Measurements from ENCODE around the gene RASAL2.

DNA sequence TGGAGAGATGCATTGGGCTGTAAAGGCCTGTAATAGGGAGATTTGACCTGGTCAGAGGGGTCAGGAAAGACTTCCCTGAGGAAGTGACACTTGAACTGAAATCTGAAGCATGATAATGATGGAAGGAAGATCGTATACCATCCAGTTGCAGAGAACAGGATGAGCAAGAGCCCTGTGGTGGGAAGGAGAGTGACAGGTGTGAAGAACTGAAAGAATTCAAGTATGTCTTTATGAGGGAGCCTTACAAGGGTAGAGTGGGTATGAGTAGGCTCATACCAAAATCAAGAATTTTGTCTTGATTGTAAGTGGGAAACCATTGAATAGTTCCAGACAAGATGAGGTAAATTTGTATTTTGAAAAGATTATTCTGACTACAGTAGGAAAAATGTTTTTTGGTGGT is 129.4 kb downstream of the RASAL2 start:
- TF ChIP-seq MAZ (IDR thresholded peaks at IDR 0.05; ENCODE audit: borderline replicate concordance, low read depth, low read length) (no peak), POLR2A (IDR thresholded peaks at IDR 0.05; ENCODE audit: low read depth, low read length) (no peak), CTCF (conservative IDR thresholded peaks at IDR 0.05; ENCODE audit: low read depth, low read length) (no peak), CEBPB (IDR thresholded peaks at IDR 0.05; ENCODE audit: low read depth, low read length) (no peak)
